Ishikawa (cell line): ENCODE data around the gene ARFRP1.
A peak's percentile ranks its signal among the peaks of the same experiment; 100 is the strongest.

Experiments used
- CEBPB ChIP-seq: IDR thresholded peaks from 2 replicates; pipeline ENCODE4 v1.6.1; 2012
- CREB1 ChIP-seq: IDR thresholded peaks from 2 replicates; pipeline ENCODE4 v1.6.1; 2012; ENCODE audit warnings: low read depth
- EGR1 ChIP-seq: IDR thresholded peaks from 2 replicates; pipeline ENCODE4 v1.6.1; 2012
- EP300 ChIP-seq: IDR thresholded peaks from 2 replicates; pipeline ENCODE4 v1.6.1; 2012; ENCODE audit warnings: borderline replicate concordance
- FOXM1 ChIP-seq: IDR thresholded peaks from 2 replicates; pipeline ENCODE4 v1.6.1; 2012; ENCODE audit warnings: low read depth, borderline replicate concordance
- NFIC ChIP-seq: IDR thresholded peaks from 2 replicates; pipeline ENCODE4 v1.6.1; 2012
- RAD21 ChIP-seq: IDR thresholded peaks from 2 replicates; pipeline ENCODE4 v1.6.1; 2012; ENCODE audit warnings: low read depth
- TAF1 ChIP-seq: IDR thresholded peaks from 2 replicates; pipeline ENCODE4 v1.6.1; 2012; ENCODE audit warnings: low read depth, mild to moderate bottlenecking
- TCF12 ChIP-seq: IDR thresholded peaks from 2 replicates; pipeline ENCODE4 v1.6.1; 2012; ENCODE audit warnings: low read depth
- TEAD4 ChIP-seq: IDR thresholded peaks from 2 replicates; pipeline ENCODE4 v1.6.1; 2012
- YY1 ChIP-seq: IDR thresholded peaks from 2 replicates; pipeline ENCODE4 v1.6.1; 2012; ENCODE audit warnings: low read depth
- ZBTB7A ChIP-seq: IDR thresholded peaks from 2 replicates; pipeline ENCODE4 v1.6.1; 2012; ENCODE audit warnings: low read depth
- TF ChIP-seq, protein P1 (sequence below): IDR thresholded peaks from 2 replicates; pipeline ENCODE4 v1.6.1; 2012
- TF ChIP-seq, protein P2 (sequence below): IDR thresholded peaks from 2 replicates; pipeline ENCODE4 v1.6.1; 2012; ENCODE audit warnings: low read depth, mild to moderate bottlenecking
- TF ChIP-seq, protein P3 (sequence below): IDR thresholded peaks from 2 replicates; pipeline ENCODE4 v1.6.1; 2012

Gene ARFRP1

DNA sequence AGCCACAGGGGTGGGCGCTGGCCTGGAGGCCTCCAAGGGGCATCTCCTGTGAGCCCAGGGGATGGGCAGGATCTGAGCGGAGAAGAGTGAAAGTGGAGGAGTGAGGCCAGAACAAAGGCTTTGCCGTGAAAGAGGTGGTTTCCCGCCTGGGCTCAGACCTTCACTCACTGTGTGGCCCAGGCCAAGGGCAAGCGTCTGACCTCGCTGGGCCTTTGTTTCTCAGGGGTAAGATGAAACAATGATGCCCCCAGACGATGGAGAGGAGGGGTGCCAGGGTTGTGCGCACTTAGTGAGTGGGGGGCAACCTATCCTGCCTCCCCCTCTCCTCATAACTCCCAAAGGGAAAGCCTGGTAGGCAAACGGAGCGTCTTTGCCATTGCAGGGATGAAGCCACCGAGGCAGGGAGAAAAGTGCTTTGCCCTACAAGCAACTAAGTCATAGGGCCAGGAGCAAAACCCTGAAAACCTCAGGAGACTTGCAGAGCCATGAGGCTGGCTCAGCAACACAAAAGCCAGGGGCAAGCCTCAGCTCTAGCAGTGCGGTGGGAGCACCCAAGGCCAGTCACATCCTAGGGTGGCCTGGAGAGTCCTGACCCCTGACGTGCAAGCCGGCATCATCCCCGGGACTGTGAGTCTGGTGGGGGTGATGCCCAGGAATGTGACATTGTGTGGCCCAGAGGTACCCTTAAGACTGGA, 53.7 kb downstream of the ARFRP1 start:
- TF ChIP-seq TCF12 (no peak), YY1 (no peak), EP300 (no peak), FOXM1 (no peak), TAF1 (no peak), TEAD4 (no peak), NFIC (no peak), ZBTB7A (no peak), EGR1 (no peak), CEBPB (no peak), RAD21 (no peak), CREB1 (no peak)
- TF ChIP-seq, protein P1, sequence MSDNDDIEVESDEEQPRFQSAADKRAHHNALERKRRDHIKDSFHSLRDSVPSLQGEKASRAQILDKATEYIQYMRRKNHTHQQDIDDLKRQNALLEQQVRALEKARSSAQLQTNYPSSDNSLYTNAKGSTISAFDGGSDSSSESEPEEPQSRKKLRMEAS: no peak
- TF ChIP-seq, protein P2, sequence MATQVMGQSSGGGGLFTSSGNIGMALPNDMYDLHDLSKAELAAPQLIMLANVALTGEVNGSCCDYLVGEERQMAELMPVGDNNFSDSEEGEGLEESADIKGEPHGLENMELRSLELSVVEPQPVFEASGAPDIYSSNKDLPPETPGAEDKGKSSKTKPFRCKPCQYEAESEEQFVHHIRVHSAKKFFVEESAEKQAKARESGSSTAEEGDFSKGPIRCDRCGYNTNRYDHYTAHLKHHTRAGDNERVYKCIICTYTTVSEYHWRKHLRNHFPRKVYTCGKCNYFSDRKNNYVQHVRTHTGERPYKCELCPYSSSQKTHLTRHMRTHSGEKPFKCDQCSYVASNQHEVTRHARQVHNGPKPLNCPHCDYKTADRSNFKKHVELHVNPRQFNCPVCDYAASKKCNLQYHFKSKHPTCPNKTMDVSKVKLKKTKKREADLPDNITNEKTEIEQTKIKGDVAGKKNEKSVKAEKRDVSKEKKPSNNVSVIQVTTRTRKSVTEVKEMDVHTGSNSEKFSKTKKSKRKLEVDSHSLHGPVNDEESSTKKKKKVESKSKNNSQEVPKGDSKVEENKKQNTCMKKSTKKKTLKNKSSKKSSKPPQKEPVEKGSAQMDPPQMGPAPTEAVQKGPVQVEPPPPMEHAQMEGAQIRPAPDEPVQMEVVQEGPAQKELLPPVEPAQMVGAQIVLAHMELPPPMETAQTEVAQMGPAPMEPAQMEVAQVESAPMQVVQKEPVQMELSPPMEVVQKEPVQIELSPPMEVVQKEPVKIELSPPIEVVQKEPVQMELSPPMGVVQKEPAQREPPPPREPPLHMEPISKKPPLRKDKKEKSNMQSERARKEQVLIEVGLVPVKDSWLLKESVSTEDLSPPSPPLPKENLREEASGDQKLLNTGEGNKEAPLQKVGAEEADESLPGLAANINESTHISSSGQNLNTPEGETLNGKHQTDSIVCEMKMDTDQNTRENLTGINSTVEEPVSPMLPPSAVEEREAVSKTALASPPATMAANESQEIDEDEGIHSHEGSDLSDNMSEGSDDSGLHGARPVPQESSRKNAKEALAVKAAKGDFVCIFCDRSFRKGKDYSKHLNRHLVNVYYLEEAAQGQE: no peak
- TF ChIP-seq, protein P3, sequence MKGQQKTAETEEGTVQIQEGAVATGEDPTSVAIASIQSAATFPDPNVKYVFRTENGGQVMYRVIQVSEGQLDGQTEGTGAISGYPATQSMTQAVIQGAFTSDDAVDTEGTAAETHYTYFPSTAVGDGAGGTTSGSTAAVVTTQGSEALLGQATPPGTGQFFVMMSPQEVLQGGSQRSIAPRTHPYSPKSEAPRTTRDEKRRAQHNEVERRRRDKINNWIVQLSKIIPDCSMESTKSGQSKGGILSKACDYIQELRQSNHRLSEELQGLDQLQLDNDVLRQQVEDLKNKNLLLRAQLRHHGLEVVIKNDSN: no peak

DNA sequence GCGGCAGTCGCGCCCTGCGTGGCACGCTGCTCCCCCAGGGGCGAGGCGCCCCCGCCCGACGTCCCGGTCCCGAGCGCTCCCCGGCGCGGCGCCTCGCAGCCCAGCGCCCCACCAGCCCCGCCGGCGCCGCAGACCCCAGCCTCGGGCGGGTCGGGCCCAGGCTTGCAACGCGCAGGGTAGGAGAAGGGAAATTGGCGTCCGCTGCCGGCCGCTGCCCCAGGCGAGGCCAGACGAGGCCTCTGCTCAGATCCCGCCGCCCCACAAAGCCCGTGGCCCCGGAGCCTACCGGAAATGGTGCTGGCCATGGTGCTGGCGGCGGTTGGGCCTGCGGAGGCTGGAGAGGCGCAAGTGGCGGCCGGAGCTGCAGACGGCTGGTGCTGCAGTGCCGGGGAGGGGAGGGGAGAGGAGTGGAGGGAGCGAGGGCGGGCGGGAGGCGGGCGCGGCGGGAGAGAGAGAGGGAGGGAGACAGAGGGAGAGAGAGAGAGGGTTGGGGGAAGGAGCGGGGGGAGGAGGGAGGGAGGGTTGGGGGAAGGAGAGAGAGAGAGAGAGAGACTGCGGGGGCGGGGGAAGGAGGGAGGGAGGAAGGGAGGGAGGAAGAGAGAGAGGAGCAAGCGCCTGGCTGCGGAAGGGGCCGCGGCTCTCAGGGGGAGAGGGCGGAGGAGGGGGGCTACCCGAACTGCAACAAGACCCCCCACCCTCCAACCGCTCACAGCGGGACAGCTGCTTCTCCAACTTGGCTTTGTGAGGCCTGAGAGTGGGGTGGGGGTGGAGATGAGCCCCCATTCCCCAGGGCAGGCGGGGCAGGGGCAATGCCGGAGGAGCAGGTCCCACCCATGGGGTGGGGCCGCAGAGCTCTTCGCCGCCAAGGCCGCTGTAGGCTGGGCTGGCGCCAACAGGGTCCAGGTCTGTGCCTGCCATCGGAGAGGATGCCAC, 54.5 kb downstream of the ARFRP1 start, which contains the start of gene STMN3:
TSS of gene STMN3 (minus strand) at position 384 of the 933 bp plus-strand sequence. CDS start at position 305, 79 bp downstream.
- TF ChIP-seq, protein P1: peak; percentile 88
- TF ChIP-seq, protein P2: peak; percentile 97
- TF ChIP-seq, protein P3: no peak
- TF ChIP-seq ZBTB7A: peak; percentile 48; the same call in 1 of the 2 replicates
- 0 out of 2 replicates have a peak, but pooled peaks have one; percentile 38 for TF ChIP-seq YY1
- TF ChIP-seq FOXM1: no peak
- peak; percentile 20; the same call in 1 of the 2 replicates for TF ChIP-seq EP300
- peak; percentile 67; the same call in 1 of the 2 replicates for TF ChIP-seq EGR1
- peak; percentile 8; the same call in 1 of the 2 replicates for TF ChIP-seq RAD21

DNA sequence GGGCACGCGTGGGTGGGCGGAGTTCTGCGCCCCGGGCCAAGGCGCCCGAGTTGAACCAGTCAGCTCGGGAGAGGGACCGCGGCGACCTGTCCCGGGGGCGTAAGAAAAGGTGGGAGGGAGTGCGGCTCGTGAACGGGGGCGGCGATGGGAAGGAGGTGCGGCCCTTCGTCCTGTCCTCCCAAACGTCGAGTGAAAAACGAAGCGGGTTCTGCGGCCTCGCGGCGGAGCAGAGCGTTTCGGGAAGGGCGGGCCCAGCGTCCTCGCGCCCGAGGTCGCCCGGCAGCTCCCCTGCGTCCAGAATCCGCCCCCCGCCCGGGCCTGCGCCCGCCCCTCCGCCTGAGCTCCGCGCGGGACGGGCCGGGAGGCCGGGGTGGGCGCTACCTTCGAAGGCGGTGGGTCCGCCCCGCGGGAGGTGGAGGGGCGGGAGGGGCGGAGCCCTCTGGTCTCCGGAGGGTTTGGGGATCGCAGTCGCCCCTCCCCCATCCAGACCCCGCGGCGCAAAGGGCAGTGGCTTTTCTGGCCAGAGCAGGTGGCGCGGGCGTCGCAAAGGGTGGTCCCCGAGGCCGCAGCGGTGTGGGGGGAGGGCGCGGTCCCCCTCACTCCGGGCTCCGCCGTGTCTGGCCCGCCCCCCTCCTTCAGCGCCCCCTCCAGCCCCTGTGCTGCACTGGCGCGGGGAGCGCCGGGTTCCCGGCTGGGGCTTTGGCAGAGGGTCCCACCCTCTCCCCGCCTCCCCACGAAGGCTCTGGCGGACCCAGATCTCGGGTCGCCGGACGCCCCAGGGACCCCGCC, 55.4 kb downstream of the ARFRP1 start:
- TF ChIP-seq RAD21: no peak
- TF ChIP-seq, protein P3: no peak
- TF ChIP-seq TEAD4: no peak
- TF ChIP-seq CREB1: no peak
- TF ChIP-seq, protein P1: 0 out of 2 replicates have a peak, but pooled peaks have one; percentile 54
- TF ChIP-seq EP300: no peak

DNA sequence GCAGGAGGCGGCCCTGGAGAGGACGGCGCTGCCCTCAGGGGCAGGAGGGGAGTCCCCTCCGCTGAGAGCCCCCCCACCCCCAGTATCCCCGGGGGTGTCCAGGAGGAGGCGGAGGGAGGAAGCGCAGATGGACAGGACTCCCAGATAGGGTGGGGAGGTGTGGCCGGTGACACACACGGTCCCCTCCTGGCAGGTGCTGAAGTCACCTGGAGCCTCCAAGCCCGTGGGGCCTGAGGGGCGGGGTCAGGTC, 55.9 kb downstream of the ARFRP1 start:
- TF ChIP-seq TEAD4: no peak
- no peak for TF ChIP-seq NFIC
- TF ChIP-seq, protein P2: no peak
- TF ChIP-seq, protein P3: no peak
- no peak for TF ChIP-seq EGR1
- no peak for TF ChIP-seq YY1
- no peak for TF ChIP-seq TCF12
- TF ChIP-seq TAF1: no peak
- no peak for TF ChIP-seq CREB1
- no peak for TF ChIP-seq CEBPB
- TF ChIP-seq ZBTB7A: no peak
- no peak for TF ChIP-seq EP300
- TF ChIP-seq, protein P1: no peak
- TF ChIP-seq FOXM1: no peak
- no peak for TF ChIP-seq RAD21
